ENCODE data around the gene NHS.

The NHS gene

GRCh38 chrX:17767734-17768133, 392.7 kb downstream of the NHS start:
- Histone ChIP-seq H3K27me3 (ENCODE audit: control insufficient read depth, insufficient read depth, low read length) (no peaks in the 10 kb centered on the region), H3K4me1 (ENCODE audit: control insufficient read depth, insufficient read depth, low read length) (no peaks in the 10 kb centered on the region), H3K9ac (ENCODE audit: low read length) (no peak overlapping the region), H3K36me3 (ENCODE audit: control insufficient read depth, insufficient read depth, low read length) (no peaks in the 10 kb centered on the region), H3K4me3 (ENCODE audit: low read length) (no peak overlapping the region), H3K9me3 (ENCODE audit: control insufficient read depth, low read length) (no peaks in the 10 kb centered on the region)

GRCh38 chrX:17768997-17769396, 394.0 kb downstream of the NHS start:
- no peak overlapping the region for H3K9ac ChIP-seq (ENCODE audit: low read length)
- no peaks in the 10 kb centered on the region for H3K4me1 ChIP-seq (ENCODE audit: control insufficient read depth, insufficient read depth, low read length)
- H3K36me3 ChIP-seq (ENCODE audit: control insufficient read depth, insufficient read depth, low read length) = no peaks in the 10 kb centered on the region
- H3K27me3 ChIP-seq (ENCODE audit: control insufficient read depth, insufficient read depth, low read length) = peaks cover 3% of the 10 kb centered on the region
- no peak overlapping the region for H3K4me3 ChIP-seq (ENCODE audit: low read length)
- no peaks in the 10 kb centered on the region for H3K9me3 ChIP-seq (ENCODE audit: control insufficient read depth, low read length)

GRCh38 chrX:17769701-17770269, 394.8 kb downstream of the NHS start:
- no peaks in the 10 kb centered on the region for H3K9me3 ChIP-seq (ENCODE audit: control insufficient read depth, low read length)
- H3K9ac ChIP-seq (ENCODE audit: low read length) = no peak overlapping the region
- H3K27me3 ChIP-seq (ENCODE audit: control insufficient read depth, insufficient read depth, low read length) = peaks cover 3% of the 10 kb centered on the region
- H3K4me3 ChIP-seq (ENCODE audit: low read length) = no peak overlapping the region
- no peaks in the 10 kb centered on the region for H3K36me3 ChIP-seq (ENCODE audit: control insufficient read depth, insufficient read depth, low read length)
- H3K4me1 ChIP-seq (ENCODE audit: control insufficient read depth, insufficient read depth, low read length) = no peaks in the 10 kb centered on the region

GRCh38 chrX:17773221-17773876, 398.3 kb downstream of the NHS start:
- no peaks in the 10 kb centered on the region for H3K4me1 ChIP-seq (ENCODE audit: control insufficient read depth, insufficient read depth, low read length)
- H3K9me3 ChIP-seq (ENCODE audit: control insufficient read depth, low read length) = no peaks in the 10 kb centered on the region
- H3K36me3 ChIP-seq (ENCODE audit: control insufficient read depth, insufficient read depth, low read length) = no peaks in the 10 kb centered on the region
- H3K9ac ChIP-seq (ENCODE audit: low read length) = no peak overlapping the region
- H3K27me3 ChIP-seq (ENCODE audit: control insufficient read depth, insufficient read depth, low read length) = peaks cover 3% of the 10 kb centered on the region
- no peak overlapping the region for H3K4me3 ChIP-seq (ENCODE audit: low read length)

- no peak overlapping the region for H3K4me3 ChIP-seq (ENCODE audit: low read length)
- peaks cover 3% of the 10 kb centered on the region for H3K27me3 ChIP-seq (ENCODE audit: control insufficient read depth, insufficient read depth, low read length)
- no peaks in the 10 kb centered on the region for H3K4me1 ChIP-seq (ENCODE audit: control insufficient read depth, insufficient read depth, low read length)
- no peak overlapping the region for H3K9ac ChIP-seq (ENCODE audit: low read length)
- no peaks in the 10 kb centered on the region for H3K36me3 ChIP-seq (ENCODE audit: control insufficient read depth, insufficient read depth, low read length)
- no peaks in the 10 kb centered on the region for H3K9me3 ChIP-seq (ENCODE audit: control insufficient read depth, low read length)
Measured at GRCh38 chrX:17774053-17774452, 399.1 kb downstream of the NHS start.

- Histone ChIP-seq H3K9me3 (ENCODE audit: control insufficient read depth, low read length) (no peaks in the 10 kb centered on the region), H3K4me3 (ENCODE audit: low read length) (no peak overlapping the region), H3K36me3 (ENCODE audit: control insufficient read depth, insufficient read depth, low read length) (no peaks in the 10 kb centered on the region), H3K27me3 (ENCODE audit: control insufficient read depth, insufficient read depth, low read length) (no peaks in the 10 kb centered on the region), H3K9ac (ENCODE audit: low read length) (no peak overlapping the region), H3K4me1 (ENCODE audit: control insufficient read depth, insufficient read depth, low read length) (no peaks in the 10 kb centered on the region)
Measured at GRCh38 chrX:17778997-17779396, 404.0 kb downstream of the NHS start.

GRCh38 chrX:17779434-17779833, 404.4 kb downstream of the NHS start:
- no peaks in the 10 kb centered on the region for H3K36me3 ChIP-seq (ENCODE audit: control insufficient read depth, insufficient read depth, low read length)
- H3K9me3 ChIP-seq (ENCODE audit: control insufficient read depth, low read length) = no peaks in the 10 kb centered on the region
- H3K4me1 ChIP-seq (ENCODE audit: control insufficient read depth, insufficient read depth, low read length) = no peaks in the 10 kb centered on the region
- H3K27me3 ChIP-seq (ENCODE audit: control insufficient read depth, insufficient read depth, low read length) = no peaks in the 10 kb centered on the region
- no peak overlapping the region for H3K9ac ChIP-seq (ENCODE audit: low read length)
- no peak overlapping the region for H3K4me3 ChIP-seq (ENCODE audit: low read length)
